Skeletal muscle satellite cell (primary cell): ENCODE measurements around the gene AP5Z1.

Experiments used
- H3K27me3 ChIP-seq: 2 replicates; pipeline ENCODE4 v1.7.0; 2013; ENCODE audit warnings: low read length; ENCODE audit not compliant: control insufficient read depth, insufficient read depth
- H3K36me3 ChIP-seq: 2 replicates; pipeline ENCODE4 v1.7.0; 2013; ENCODE audit warnings: mild to moderate bottlenecking, control low read depth, low read length; ENCODE audit not compliant: insufficient read depth
- H3K4me1 ChIP-seq: 2 replicates; pipeline ENCODE4 v1.7.0; 2013; ENCODE audit warnings: low read length; ENCODE audit not compliant: control insufficient read depth, insufficient read depth
- H3K4me2 ChIP-seq: 2 replicates; pipeline ENCODE4 v1.7.0; 2013; ENCODE audit warnings: mild to moderate bottlenecking, low read length
- H3K4me3 ChIP-seq: 2 replicates; pipeline ENCODE4 v1.7.0; 2013; ENCODE audit warnings: low read length
- H3K9ac ChIP-seq: 2 replicates; pipeline ENCODE4 v1.7.0; 2013; ENCODE audit warnings: mild to moderate bottlenecking, low read depth, low read length, moderate library complexity
- H3K9me3 ChIP-seq: replicated peaks from 2 replicates; pipeline ENCODE4 v1.7.0; 2013; ENCODE audit warnings: mild to moderate bottlenecking, control low read depth, low read length

The AP5Z1 gene

GRCh38 chr7:4823441-4824119 is 48.2 kb downstream of the AP5Z1 start:
- H3K27me3 ChIP-seq: peaks cover 12% of the 10 kb centered on the region
- no peak overlapping the region for H3K9ac ChIP-seq
- H3K4me2 ChIP-seq: no peak overlapping the region
- no peaks in the 10 kb centered on the region for H3K36me3 ChIP-seq
- no peaks in the 10 kb centered on the region for H3K4me1 ChIP-seq
- H3K9me3 ChIP-seq: no peaks in the 10 kb centered on the region
- H3K4me3 ChIP-seq: no peak overlapping the region

DNA sequence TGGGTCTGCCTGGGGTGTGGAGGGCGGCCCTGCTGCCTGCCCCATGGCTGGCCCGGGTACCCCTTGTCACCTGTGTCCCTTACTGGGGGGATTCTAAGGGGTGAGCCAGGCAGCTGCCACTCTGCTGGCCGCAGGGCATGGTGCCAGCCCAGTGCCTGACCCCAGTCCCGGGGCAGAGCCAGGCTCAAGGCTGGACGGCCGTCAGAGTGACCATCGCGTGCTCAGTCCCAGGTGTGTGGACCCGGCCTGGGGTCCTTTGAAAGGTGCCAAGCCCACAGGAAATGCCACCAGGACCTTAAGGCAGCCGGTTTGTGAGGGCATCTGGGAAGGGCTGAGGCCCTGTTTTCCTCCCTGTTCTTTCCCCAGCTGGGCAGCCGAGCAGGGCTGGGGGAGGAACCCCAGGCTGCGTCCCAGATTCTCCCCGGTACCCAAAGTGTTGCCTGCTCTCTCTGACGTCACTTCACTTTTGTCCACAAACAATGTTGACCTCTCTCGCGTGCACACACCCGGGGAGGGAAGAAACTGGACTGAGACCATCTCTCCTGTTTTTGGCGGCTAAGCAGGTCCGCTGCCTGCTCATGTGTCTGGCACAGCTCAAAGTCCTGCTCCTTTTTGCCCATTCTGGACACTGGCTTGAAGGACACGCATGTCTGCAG is 48.8 kb downstream of the AP5Z1 start:
- H3K4me1 ChIP-seq: no peaks in the 10 kb centered on the region
- H3K27me3 ChIP-seq: peaks cover 12% of the 10 kb centered on the region
- H3K9ac ChIP-seq: no peak overlapping the region
- H3K4me3 ChIP-seq: no peak overlapping the region
- no peak overlapping the region for H3K4me2 ChIP-seq
- no peaks in the 10 kb centered on the region for H3K9me3 ChIP-seq
- H3K36me3 ChIP-seq: no peaks in the 10 kb centered on the region

GRCh38 chr7:4825081-4825480 is 49.7 kb downstream of the AP5Z1 start:
- Histone ChIP-seq H3K4me2 (no peak overlapping the region), H3K4me1 (no peaks in the 10 kb centered on the region), H3K9me3 (no peaks in the 10 kb centered on the region), H3K27me3 (peaks cover 12% of the 10 kb centered on the region), H3K9ac (no peak overlapping the region), H3K4me3 (no peak overlapping the region), H3K36me3 (no peaks in the 10 kb centered on the region)

DNA sequence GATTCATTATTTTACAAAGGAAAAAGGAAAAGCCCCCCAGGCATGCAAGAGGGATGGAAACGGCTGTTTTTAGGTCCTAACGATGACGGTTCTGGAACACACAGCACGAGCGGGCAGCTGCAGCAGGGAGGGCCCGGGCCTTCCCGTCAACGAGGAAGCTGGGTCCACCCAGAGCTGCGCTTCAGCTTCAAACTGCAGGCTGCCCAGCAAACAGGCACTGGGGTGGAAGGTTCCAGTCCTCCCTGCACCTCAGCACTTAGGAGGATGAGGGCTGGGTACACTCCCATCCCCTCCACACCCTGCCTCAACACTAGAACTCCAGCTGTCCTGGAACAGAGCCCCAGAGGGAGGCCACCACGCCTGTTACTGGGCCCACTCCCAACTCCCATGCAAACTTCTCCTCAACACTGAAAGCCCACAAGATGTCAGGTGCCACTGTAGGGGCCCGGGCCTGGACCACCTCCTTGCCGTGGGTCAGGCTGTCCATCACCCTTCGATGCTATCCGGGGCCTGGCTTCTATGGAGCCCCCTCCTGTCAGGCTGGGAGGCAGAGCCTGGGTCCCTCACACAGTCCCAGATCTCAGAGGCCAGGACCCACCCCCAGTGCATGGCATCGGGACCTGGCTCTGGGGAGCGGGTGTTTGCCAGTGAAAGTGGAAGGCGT is 53.4 kb downstream of the AP5Z1 start:
- H3K4me1 ChIP-seq: no peaks in the 10 kb centered on the region
- no peaks in the 10 kb centered on the region for H3K9me3 ChIP-seq
- H3K9ac ChIP-seq: no peak overlapping the region
- no peaks in the 10 kb centered on the region for H3K36me3 ChIP-seq
- no peak overlapping the region for H3K4me2 ChIP-seq
- peaks cover 6% of the 10 kb centered on the region for H3K27me3 ChIP-seq
- no peak overlapping the region for H3K4me3 ChIP-seq

- Histone ChIP-seq H3K9me3 (no peaks in the 10 kb centered on the region), H3K9ac (no peak overlapping the region), H3K27me3 (no peaks in the 10 kb centered on the region), H3K36me3 (no peaks in the 10 kb centered on the region), H3K4me2 (no peak overlapping the region), H3K4me3 (no peak overlapping the region), H3K4me1 (no peaks in the 10 kb centered on the region)
Measured at GRCh38 chr7:4830176-4830575, 54.8 kb downstream of the AP5Z1 start.

GRCh38 chr7:4831723-4832495 is 56.5 kb downstream of the AP5Z1 start:
- H3K4me2 ChIP-seq: no peak overlapping the region
- no peaks in the 10 kb centered on the region for H3K4me1 ChIP-seq
- H3K9ac ChIP-seq: no peak overlapping the region
- H3K27me3 ChIP-seq: no peaks in the 10 kb centered on the region
- H3K36me3 ChIP-seq: no peaks in the 10 kb centered on the region
- H3K9me3 ChIP-seq: no peaks in the 10 kb centered on the region
- no peak overlapping the region for H3K4me3 ChIP-seq

DNA sequence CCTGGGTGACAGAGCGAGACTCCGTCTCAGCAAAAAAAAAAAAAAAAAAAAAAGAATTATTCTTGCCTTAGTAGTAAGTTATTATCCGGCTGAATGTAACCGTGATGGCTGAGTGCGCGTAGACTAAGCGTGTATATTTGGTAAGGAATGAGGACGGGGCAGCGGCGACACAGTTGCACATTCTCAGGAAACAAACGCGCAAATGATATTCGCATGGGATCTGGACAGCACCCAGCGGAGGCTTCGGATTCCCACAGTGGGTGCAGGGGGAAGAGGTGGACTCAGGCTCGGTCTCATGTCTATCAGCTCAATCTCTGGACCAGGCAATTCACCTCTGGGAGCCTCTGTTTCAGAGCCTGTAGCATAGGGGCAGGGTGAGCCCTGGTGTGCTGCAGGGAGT is 57.3 kb downstream of the AP5Z1 start:
- H3K27me3 ChIP-seq: no peaks in the 10 kb centered on the region
- no peak overlapping the region for H3K9ac ChIP-seq
- H3K4me1 ChIP-seq: no peaks in the 10 kb centered on the region
- H3K4me2 ChIP-seq: no peak overlapping the region
- no peaks in the 10 kb centered on the region for H3K9me3 ChIP-seq
- H3K36me3 ChIP-seq: no peaks in the 10 kb centered on the region
- no peak overlapping the region for H3K4me3 ChIP-seq

GRCh38 chr7:4833176-4833575 is 57.8 kb downstream of the AP5Z1 start:
- Histone ChIP-seq H3K9me3 (no peaks in the 10 kb centered on the region), H3K4me2 (no peak overlapping the region), H3K4me1 (no peaks in the 10 kb centered on the region), H3K4me3 (no peak overlapping the region), H3K9ac (no peak overlapping the region), H3K36me3 (no peaks in the 10 kb centered on the region), H3K27me3 (no peaks in the 10 kb centered on the region)

DNA sequence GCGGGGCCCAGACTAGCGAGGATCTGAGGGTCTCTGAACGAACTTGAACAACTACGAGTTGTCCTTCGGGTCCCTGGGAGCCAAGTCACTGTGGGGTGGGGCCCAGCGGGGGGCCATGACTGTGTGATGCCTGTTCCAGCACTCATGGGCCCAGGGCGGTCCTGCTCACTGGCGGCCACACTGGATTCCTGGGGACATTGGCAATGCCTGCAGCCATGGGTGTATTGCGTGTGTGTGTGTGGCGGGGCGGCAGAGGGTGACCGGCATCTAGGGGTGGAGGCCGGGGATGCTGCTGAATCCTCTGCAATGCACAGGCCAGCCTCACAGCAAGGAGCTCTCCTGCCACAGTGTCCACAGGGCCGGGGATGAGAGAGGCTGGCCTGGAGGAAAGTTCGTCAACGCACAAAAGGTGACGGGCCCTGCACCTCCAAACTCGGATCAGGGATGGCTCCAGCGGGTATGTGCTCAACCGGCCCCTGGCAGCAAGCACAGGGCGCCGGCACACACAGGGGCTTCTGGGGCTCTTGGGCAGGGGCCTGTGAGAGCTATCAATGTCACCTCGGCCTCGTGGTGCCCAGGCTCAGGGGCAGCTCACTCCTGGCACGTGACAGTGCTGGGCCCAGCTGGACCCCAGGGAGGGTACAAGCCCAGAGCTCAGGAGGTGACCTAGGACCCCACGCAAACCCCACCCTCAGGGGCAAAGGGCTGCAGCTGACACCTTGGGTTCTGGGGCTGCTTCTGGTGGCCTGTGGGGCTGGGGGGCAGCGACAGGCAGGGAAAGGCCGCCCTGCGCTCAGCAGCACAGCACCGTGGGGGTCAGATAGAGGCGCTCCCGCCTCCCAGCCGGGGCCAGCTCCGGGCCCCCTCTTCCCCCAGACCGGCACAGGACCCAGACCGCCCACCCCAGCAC is 58.5 kb downstream of the AP5Z1 start:
- Histone ChIP-seq H3K4me1 (no peaks in the 10 kb centered on the region), H3K9ac (no peak overlapping the region), H3K27me3 (no peaks in the 10 kb centered on the region)

DNA sequence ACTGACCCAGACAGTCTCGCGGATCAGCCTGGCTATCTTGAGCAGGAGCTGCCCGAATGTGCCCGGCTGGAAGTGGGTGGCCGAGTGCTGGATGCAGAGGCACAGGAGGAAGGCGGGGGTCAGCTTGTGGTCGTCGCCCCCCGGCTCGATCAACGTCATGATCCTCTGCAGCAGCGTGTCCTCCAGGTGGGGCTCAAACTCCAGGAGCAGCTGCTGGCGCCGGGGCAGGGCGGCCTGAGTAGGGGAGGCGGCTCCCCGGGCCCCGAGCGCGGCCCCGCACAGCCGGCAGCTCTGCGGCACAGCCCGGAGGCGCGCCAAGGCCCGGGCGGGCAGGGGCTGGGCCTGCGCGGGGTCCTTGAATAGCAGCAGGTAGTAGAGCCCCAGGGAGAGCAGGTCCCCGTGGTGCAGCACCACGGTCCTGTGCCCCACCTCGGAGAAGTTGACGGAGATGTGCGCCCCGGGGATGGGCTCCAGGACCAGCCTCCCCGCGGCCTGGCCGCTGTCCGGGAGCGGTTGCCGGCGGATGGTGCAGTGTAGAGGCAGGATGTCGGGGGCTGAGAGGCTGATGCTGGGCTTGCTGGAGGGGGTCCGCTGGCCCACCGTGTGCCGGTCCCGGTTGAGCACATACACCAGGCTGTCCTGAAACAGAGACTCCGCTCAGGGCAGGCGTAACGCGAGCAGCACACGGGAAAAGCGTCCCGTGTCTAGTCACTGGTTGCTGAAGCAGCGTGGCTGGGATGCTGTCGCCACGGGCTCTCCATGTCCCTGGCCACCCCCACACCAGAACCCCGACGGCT is 59.4 kb downstream of the AP5Z1 start:
- Histone ChIP-seq H3K9ac (no peak overlapping the region), H3K4me1 (no peaks in the 10 kb centered on the region), H3K9me3 (no peaks in the 10 kb centered on the region), H3K27me3 (no peaks in the 10 kb centered on the region), H3K4me2 (no peak overlapping the region), H3K4me3 (no peak overlapping the region), H3K36me3 (no peaks in the 10 kb centered on the region)

More for the DNA sequence above, 58.5 kb downstream of the AP5Z1 start:
- H3K4me2 ChIP-seq: no peak overlapping the region
- no peaks in the 10 kb centered on the region for H3K36me3 ChIP-seq
- no peaks in the 10 kb centered on the region for H3K9me3 ChIP-seq
- no peak overlapping the region for H3K4me3 ChIP-seq
